GM12801 (cell line): ENCODE results near the gene ABCB11.

Source experiments
- CTCF ChIP-seq: IDR thresholded peaks from one replicate; pipeline ENCODE4 v1.5.1; 2011; ENCODE audit warnings: control low read depth; ENCODE audit not compliant: insufficient read length; ENCODE audit errors: extremely low read depth

ABCB11 gene

GRCh38 chr2:168976034-168976654 lies 55.0 kb downstream of the ABCB11 start:
- no peak for TF ChIP-seq CTCF

- TF ChIP-seq CTCF: no peak
Measured at GRCh38 chr2:168974428-168974827, 56.7 kb downstream of the ABCB11 start.

GRCh38 chr2:168971261-168971660 lies 59.9 kb downstream of the ABCB11 start:
- TF ChIP-seq CTCF: no peak

GRCh38 chr2:168970711-168971233 lies 60.4 kb downstream of the ABCB11 start:
- TF ChIP-seq CTCF: no peak

- no peak for TF ChIP-seq CTCF
Measured at GRCh38 chr2:168969865-168970264, 61.3 kb downstream of the ABCB11 start.

- TF ChIP-seq CTCF: no peak
Measured at GRCh38 chr2:168968342-168968741, 62.8 kb downstream of the ABCB11 start.

GRCh38 chr2:168964251-168964807 lies 66.8 kb downstream of the ABCB11 start:
- no peak for TF ChIP-seq CTCF
